Measurements from ENCODE around the gene GJD4. TPM values are rescaled to one million over a fixed set of nuclear protein-coding genes. Genes with fewer than 3 reads are reported as not detected.

Gene GJD4
- total and polyA plus RNA-seq, 12 donors = 0.03 TPM; not detected in 11

GRCh38 chr10:35650894-35651293 is 45.8 kb downstream of the GJD4 start:
- H3K27ac ChIP-seq = no peak overlapping the region
- DNase-seq = no peak
- ATAC-seq = no peak
- intact Hi-C loops (cut with DNase I) = loop anchor here in 1 of 10 donors (10.0 kb wide), 1 partner anchor 854 kb away; no protein-coding TSS in a partner anchor
- no peaks in the 10 kb centered on the region for H3K36me3 ChIP-seq
- H3K4me1 ChIP-seq = no peaks in the 10 kb centered on the region
- H3K9me3 ChIP-seq = peaks cover 0 to 3% (median 0%) of the 10 kb centered on the region in 11 donors
- 87 to 97% methylated on average over 3 of the region's 3 CpGs for WGBS, 2 donors
- no peak for TF ChIP-seq CTCF (IDR thresholded peaks at IDR 0.05)
- no peaks in the 10 kb centered on the region for H3K27me3 ChIP-seq
- no peak overlapping the region for H3K4me3 ChIP-seq

GRCh38 chr10:35652824-35653223 is 47.7 kb downstream of the GJD4 start:
- H3K27me3 ChIP-seq = no peaks in the 10 kb centered on the region
- ATAC-seq (no peak), DNase-seq (no peak)
- TF ChIP-seq CTCF (IDR thresholded peaks at IDR 0.05) = no peak
- no peaks in the 10 kb centered on the region for H3K36me3 ChIP-seq
- WGBS, 2 donors = 91 to 99% methylated on average over 2 of the region's 2 CpGs
- H3K4me1 ChIP-seq = no peaks in the 10 kb centered on the region
- peaks cover 0 to 7% (median 0%) of the 10 kb centered on the region in 11 donors for H3K9me3 ChIP-seq
- no peak overlapping the region for H3K4me3 ChIP-seq
- H3K27ac ChIP-seq = no peak overlapping the region
- intact Hi-C loops (cut with DNase I) = loop anchor here in 1 of 10 donors (10.0 kb wide), 1 partner anchor 852 kb away; no protein-coding TSS in a partner anchor

GRCh38 chr10:35657621-35658020 is 52.5 kb downstream of the GJD4 start:
- no peak overlapping the region for H3K27ac ChIP-seq

More at GRCh38 chr10:35657621-35658020, 52.5 kb downstream of the GJD4 start:
- Histone ChIP-seq H3K36me3 (no peaks in the 10 kb centered on the region), H3K4me3 (no peak overlapping the region), H3K4me1 (no peaks in the 10 kb centered on the region), H3K9me3 (peaks cover 0 to 7% (median 0%) of the 10 kb centered on the region in 11 donors), H3K27me3 (peaks cover 0 to 3% (median 0%) of the 10 kb centered on the region in 7 donors)
- no peak for TF ChIP-seq CTCF (IDR thresholded peaks at IDR 0.05)
- no peak for ATAC-seq
- DNase-seq = no peak
- intact Hi-C loops (cut with DNase I) = loop anchor here in 1 of 10 donors (10.0 kb wide), 1 partner anchor 847 kb away; no protein-coding TSS in a partner anchor
- 92 to 95% methylated on average over 5 of the region's 5 CpGs for WGBS, 2 donors

Other genes starting within 250 kb of the GJD4 start
- gene FZD8, start 37.0 kb downstream of the GJD4 start, total RNA-seq = 10 to 100 TPM in 3 of 10 donors, 1 to 10 TPM in 7; 3.0 to 19.5 (median 6.4) TPM
- 1 to 10 TPM; 1.7 to 4.8 TPM for gene FZD8, start 37.0 kb downstream of the GJD4 start, polyA plus RNA-seq